Measurements from ENCODE around the gene SPRR1A.

SPRR1A gene

GRCh38 chr1:152983743-152984142 is at the start of gene SPRR1A:
Gene SPRR1A (plus strand): TSS chr1:152984081. CDS start chr1:152985231, 1,150 bp downstream.
- TF ChIP-seq CTCF (IDR thresholded peaks at IDR 0.05; ENCODE audit: control insufficient read depth, insufficient read depth, low read depth, low read length, missing control alignments): no peak
- H3K4me3 ChIP-seq (ENCODE audit: control insufficient read depth, low read depth, low read length): no peak within 1 kb of the TSS
- no peak for DNase-seq (ENCODE audit: low read depth)

- no peak overlapping the region for H3K4me3 ChIP-seq (ENCODE audit: control insufficient read depth, low read depth, low read length)
- no peak for DNase-seq (ENCODE audit: low read depth)
- TF ChIP-seq CTCF (IDR thresholded peaks at IDR 0.05; ENCODE audit: control insufficient read depth, insufficient read depth, low read depth, low read length, missing control alignments): no peak
Observed at GRCh38 chr1:152940614-152941013, 43.3 kb upstream of the SPRR1A start.

GRCh38 chr1:152941037-152941711 is 42.7 kb upstream of the SPRR1A start:
- DNase-seq (ENCODE audit: low read depth): no peak
- H3K4me3 ChIP-seq (ENCODE audit: control insufficient read depth, low read depth, low read length): no peak overlapping the region
- no peak for TF ChIP-seq CTCF (IDR thresholded peaks at IDR 0.05; ENCODE audit: control insufficient read depth, insufficient read depth, low read depth, low read length, missing control alignments)

- DNase-seq (ENCODE audit: low read depth): no peak
- no peak overlapping the region for H3K4me3 ChIP-seq (ENCODE audit: control insufficient read depth, low read depth, low read length)
- TF ChIP-seq CTCF (IDR thresholded peaks at IDR 0.05; ENCODE audit: control insufficient read depth, insufficient read depth, low read depth, low read length, missing control alignments): no peak
Observed at GRCh38 chr1:152942161-152942560, 41.7 kb upstream of the SPRR1A start.

- DNase-seq (ENCODE audit: low read depth): no peak
- H3K4me3 ChIP-seq (ENCODE audit: control insufficient read depth, low read depth, low read length): no peak overlapping the region
- no peak for TF ChIP-seq CTCF (IDR thresholded peaks at IDR 0.05; ENCODE audit: control insufficient read depth, insufficient read depth, low read depth, low read length, missing control alignments)
Observed at GRCh38 chr1:152946248-152946647, 37.6 kb upstream of the SPRR1A start.

GRCh38 chr1:152946651-152947256 is 37.1 kb upstream of the SPRR1A start, which contains the start of gene SPRR5:
Gene SPRR5 (plus strand): TSS chr1:152947206. CDS start chr1:152948555, 1,349 bp downstream.
- no peak within 1 kb of the TSS for H3K4me3 ChIP-seq (ENCODE audit: control insufficient read depth, low read depth, low read length)
- no peak for DNase-seq (ENCODE audit: low read depth)
- TF ChIP-seq CTCF (IDR thresholded peaks at IDR 0.05; ENCODE audit: control insufficient read depth, insufficient read depth, low read depth, low read length, missing control alignments): no peak
